PFSK-1 (cell line): Measurements from ENCODE around the gene FSIP2.

Experiments used
- POLR2AphosphoS5 ChIP-seq: IDR thresholded peaks from 2 replicates; pipeline ENCODE4 v1.6.1; 2012; ENCODE audit warnings: low read depth, mild to moderate bottlenecking, control low read depth, low read length, moderate library complexity
- TF ChIP-seq, protein P1 (sequence below), 2 experiments: IDR thresholded peaks; 2 replicates each; pipeline versions ENCODE4 v1.6.1 to v1.8.0; 2011 to 2012; ENCODE audit warnings: low read depth in 2 of 2, low read length in 2 of 2, control low read depth in 1 of 2, inconsistent platforms in 1 of 2, mild to moderate bottlenecking in 1 of 2, moderate library complexity in 1 of 2; ENCODE audit not compliant: insufficient read depth in 1 of 2

DNA sequence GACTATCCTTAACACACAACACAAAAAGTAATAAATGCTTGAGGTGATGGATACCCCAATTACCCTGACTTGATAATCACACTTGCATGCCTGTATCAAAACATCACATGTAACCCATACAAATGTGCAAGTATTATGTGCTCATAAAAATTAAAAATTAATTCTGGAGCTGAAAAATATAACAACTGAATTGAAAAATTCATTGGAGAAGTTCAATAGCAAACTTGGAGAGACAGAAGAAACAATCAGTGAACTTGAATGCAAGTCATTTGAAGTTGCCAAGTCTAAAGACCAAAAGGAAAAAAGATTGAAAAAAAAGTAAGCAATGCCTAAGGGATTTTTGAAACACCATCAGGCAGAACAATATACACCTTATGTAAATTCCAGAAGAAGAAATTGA, 79.4 kb downstream of the FSIP2 start:
- TF ChIP-seq POLR2AphosphoS5, result no peak
- TF ChIP-seq, protein P1, sequence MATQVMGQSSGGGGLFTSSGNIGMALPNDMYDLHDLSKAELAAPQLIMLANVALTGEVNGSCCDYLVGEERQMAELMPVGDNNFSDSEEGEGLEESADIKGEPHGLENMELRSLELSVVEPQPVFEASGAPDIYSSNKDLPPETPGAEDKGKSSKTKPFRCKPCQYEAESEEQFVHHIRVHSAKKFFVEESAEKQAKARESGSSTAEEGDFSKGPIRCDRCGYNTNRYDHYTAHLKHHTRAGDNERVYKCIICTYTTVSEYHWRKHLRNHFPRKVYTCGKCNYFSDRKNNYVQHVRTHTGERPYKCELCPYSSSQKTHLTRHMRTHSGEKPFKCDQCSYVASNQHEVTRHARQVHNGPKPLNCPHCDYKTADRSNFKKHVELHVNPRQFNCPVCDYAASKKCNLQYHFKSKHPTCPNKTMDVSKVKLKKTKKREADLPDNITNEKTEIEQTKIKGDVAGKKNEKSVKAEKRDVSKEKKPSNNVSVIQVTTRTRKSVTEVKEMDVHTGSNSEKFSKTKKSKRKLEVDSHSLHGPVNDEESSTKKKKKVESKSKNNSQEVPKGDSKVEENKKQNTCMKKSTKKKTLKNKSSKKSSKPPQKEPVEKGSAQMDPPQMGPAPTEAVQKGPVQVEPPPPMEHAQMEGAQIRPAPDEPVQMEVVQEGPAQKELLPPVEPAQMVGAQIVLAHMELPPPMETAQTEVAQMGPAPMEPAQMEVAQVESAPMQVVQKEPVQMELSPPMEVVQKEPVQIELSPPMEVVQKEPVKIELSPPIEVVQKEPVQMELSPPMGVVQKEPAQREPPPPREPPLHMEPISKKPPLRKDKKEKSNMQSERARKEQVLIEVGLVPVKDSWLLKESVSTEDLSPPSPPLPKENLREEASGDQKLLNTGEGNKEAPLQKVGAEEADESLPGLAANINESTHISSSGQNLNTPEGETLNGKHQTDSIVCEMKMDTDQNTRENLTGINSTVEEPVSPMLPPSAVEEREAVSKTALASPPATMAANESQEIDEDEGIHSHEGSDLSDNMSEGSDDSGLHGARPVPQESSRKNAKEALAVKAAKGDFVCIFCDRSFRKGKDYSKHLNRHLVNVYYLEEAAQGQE (IDR thresholded peaks at IDR 0.05; ENCODE audit: insufficient read depth in 1 of 2, low read depth in 2 of 2, low read length in 2 of 2), result no peak
